GM12874 (cell line): ENCODE measurements around the gene AQP7.

Source experiments
- TF ChIP-seq, protein P1 (sequence below): IDR thresholded peaks from 2 replicates; pipeline ENCODE4 v1.5.1; 2011; ENCODE audit warnings: low read depth, mild to moderate bottlenecking, control low read depth, low read length, moderate library complexity; ENCODE audit not compliant: insufficient read depth

The AQP7 gene

DNA sequence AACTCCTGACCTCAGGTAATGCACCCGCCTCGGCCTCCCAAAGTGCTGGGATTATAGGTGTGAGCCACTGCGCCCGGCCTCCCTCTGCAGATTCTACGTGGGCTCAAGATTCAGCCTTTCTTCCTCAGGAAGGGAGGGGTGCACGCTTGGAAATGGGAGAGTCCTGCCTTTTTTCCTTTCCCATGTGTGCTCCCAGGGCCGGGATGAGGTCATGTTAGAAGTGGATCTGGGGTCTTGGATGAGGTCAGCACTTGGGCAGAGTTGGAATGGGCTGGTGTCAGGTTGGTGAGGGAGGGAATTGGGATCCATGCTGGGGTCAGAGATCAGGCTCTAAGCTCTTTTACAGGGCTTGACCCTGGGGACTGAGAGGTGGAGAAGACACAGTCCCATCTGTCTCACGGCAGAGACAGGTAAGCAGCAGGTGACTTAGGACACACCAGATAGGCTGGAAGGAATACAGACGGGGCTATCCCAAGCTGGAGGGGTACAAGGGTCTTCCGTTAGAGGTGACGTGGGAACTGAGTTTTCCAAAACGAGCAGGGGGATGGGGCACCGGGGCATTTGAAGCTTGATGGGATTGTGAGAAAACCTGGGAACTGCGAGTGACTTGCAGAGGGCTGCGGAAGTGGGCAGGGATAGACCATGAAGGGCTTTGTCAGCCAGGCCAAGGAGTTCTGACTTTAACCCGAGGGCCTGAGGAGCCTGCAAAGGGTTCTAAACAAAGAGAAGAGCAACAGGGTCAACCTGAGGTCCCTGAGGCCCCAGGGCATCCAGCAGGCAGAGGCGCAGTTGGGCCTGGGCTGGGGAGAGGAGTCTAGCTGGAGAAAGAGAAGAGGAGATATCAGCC is 1.8 kb upstream of the AQP7 start:
- TF ChIP-seq, protein P1, sequence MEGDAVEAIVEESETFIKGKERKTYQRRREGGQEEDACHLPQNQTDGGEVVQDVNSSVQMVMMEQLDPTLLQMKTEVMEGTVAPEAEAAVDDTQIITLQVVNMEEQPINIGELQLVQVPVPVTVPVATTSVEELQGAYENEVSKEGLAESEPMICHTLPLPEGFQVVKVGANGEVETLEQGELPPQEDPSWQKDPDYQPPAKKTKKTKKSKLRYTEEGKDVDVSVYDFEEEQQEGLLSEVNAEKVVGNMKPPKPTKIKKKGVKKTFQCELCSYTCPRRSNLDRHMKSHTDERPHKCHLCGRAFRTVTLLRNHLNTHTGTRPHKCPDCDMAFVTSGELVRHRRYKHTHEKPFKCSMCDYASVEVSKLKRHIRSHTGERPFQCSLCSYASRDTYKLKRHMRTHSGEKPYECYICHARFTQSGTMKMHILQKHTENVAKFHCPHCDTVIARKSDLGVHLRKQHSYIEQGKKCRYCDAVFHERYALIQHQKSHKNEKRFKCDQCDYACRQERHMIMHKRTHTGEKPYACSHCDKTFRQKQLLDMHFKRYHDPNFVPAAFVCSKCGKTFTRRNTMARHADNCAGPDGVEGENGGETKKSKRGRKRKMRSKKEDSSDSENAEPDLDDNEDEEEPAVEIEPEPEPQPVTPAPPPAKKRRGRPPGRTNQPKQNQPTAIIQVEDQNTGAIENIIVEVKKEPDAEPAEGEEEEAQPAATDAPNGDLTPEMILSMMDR: no peak

DNA sequence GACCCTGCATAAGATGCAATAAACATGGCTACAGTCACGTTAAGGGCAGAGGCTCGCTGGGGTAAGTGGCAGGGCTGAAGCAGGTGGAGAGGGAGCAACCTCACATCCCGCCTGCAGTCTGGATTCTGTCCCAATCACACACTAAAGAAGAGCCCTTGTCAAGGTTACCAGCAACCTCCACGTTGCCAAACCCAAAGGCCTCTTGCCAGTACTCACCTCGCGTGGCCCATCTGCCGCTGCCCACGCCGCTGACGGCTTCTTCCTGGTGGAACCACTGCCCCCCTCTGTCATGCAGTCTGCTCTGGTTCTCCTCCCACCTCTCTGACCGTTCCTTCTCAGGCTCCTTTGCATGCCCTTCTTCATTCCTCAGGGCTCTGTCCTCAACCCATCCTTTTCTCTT is 8.8 kb downstream of the AQP7 start:
- TF ChIP-seq, protein P1: no peak

DNA sequence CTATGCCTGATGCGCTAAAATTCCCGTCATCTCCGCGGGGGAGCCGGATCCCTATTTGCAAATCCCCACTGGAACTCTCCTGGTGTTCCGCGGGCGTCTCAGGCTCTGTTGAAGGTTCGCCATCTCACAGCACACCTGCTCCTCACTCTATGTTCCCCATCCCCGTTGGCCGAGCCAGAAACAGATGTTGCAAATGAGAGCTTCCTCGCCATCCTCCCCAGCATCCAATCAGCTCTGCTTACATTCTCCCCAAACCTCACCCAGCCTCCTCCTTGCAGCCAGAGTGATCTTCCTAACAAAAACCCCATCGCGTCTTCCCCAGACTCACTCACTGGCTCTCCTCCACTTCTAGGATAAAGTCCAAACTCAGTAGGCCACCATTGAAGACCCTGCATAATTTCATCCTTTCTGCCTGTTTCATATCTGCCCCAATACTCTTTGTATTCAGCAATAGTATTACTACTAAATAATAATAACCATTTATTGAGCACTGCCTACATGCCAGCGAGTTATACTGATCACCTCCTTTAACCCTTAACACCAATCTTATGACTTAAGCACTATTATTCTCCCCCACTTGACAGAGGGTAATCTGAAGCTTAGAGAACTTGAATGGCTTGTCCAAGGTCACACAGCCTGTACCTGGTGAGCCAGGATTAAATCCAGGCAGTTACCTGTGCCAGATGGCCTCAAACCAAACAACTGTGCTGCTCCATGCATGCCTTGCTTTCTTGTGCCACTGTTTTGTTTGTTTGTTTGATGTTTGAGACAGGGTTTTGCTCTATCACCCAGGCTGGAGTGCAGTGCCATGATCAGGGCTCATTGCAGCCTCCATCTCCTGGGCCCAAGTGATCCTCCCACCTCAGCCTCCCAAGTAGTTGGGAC is 14.0 kb downstream of the AQP7 start:
- TF ChIP-seq, protein P1: no peak

DNA sequence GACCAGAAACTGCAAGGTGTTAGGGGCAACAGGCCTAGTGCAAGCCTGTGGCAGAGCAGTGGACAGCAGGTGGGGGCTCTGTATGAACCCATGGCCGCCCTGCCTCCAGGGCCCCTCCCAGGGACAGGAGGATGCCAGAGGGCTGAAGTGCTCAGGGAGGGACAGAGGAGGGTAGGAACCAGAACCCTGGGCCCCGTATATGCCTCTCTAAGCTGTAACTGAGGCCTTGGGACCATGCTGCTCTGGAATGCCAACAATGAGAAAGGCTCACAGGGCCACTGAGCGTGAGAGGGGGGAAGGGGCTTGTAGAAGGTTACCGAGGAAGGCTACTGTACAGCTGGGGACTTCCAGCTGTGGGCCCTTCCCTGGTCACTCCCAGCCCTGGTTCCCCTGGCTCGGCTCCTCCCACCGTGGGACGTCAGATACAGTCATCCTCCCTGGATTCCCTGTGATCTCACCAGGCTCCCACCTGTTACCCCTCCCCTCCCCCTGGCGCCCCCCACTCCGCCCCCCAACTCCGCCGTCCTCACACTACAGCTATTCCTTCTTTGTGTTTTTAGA is 21.1 kb downstream of the AQP7 start:
- TF ChIP-seq, protein P1: no peak

DNA sequence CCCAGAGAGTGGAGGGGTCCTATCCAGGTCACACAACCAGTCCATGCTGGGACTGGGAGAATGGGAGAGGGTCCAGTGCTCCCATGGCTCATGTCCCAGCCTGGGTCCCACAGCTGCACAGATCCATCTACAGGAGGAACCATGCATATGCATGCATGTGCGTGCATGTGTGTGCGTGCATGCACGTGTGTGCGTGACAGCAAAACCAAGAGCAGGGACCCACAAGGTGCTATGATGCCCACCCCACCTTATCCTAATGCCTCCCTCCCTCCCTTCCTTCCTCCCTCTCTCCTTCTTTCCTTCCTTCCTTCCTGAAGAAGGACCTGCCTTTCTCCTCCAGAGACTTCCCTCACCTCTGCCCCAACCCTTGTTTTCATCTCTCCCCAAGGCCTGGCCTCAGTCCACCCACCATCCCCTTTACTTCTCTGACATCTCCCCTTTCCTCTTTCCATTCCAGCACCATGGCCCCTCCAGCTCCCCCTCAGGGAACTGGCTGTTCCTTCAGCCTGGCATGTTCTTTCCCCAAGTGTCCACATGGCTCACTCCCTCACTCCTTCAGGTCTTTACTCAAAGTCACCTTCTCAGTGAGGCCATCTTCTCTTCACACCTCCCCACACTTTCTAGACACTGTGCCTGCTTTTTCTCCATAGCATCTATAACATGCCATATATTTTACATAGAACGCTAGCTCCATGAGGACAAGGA is 21.8 kb downstream of the AQP7 start:
- TF ChIP-seq, protein P1: no peak

DNA sequence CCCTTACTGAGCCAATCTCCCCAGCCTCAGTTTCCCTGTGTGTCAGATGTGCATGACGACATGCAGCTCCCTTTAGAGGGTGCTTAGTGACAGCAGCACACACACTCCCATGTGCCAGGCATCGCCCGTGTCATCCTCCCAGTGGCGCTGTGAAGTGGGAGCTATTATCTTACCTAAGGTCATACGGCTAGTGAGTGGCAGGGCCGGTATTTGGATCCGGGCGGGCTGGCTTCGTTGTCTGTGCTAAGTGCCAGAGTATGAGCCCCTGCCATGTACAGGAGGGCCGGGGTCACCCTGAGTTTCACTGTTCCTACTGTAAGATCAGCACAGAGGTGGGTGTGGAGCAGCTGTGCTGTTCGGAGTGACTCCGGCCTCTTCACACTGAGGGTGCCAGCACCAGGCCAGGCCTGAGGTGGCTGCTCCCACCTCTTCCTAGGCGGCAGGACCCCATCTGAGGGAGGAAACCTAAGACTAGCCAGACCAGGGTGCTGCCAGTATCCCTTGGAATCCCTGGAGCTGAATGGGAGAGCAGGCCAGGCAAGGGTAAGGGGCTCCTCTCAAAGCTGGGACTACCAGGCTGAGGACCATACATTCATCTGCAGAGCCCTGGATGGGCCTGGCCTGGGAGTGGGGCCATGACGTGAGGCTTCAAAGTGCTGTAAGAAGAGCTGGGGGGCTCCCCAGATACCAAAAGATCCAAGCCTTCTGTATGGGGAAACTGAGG is 22.5 kb downstream of the AQP7 start:
- TF ChIP-seq, protein P1: no peak
